Measurements from ENCODE around the gene PEX1.

The PEX1 gene

GRCh38 chr7:92523110-92523509 is 5.2 kb downstream of the PEX1 start:
- Histone ChIP-seq H3K27ac (ENCODE audit: extremely low read depth, low read depth, low read length) (no peak overlapping the region), H3K9me3 (ENCODE audit: control insufficient read depth, insufficient read depth, low read depth, low read length) (no peaks in the 10 kb centered on the region), H3K36me3 (ENCODE audit: control insufficient read depth in 2 of 2, insufficient read depth in 1 of 2, low read length in 2 of 2) (peaks cover 18 to 20% of the 10 kb centered on the region in 2 experiments), H3K4me1 (ENCODE audit: control insufficient read depth, insufficient read depth, low read length) (peaks cover 7% of the 10 kb centered on the region; the same call in 1 of the 2 replicates), H3K4me3 (ENCODE audit: low read depth, low read length) (no peak overlapping the region)
- TF ChIP-seq HIC1 (tag by site-specific recombination; IDR thresholded peaks at IDR 0.05) (no peak), HOXA7 (CRISPR knock-in tag; IDR thresholded peaks at IDR 0.05; ENCODE audit: borderline replicate concordance) (no peak), ZNF623 (tag by site-specific recombination; IDR thresholded peaks at IDR 0.05) (no peak), ZNF585B (tag by site-specific recombination; IDR thresholded peaks at IDR 0.05) (no peak), ZNF48 (tag by site-specific recombination; IDR thresholded peaks at IDR 0.05) (no peak), HOXC10 (CRISPR knock-in tag; IDR thresholded peaks at IDR 0.05) (no peak), ZNF792 (tag by site-specific recombination; IDR thresholded peaks at IDR 0.05) (no peak), YY2 (tag by site-specific recombination; IDR thresholded peaks at IDR 0.05) (no peak), ZNF514 (tag by site-specific recombination; IDR thresholded peaks at IDR 0.05) (no peak), ZNF133 (tag by site-specific recombination; IDR thresholded peaks at IDR 0.05) (no peak), ZNF37A (tag by site-specific recombination; IDR thresholded peaks at IDR 0.05) (no peak), ZBTB11 (tag by site-specific recombination; conservative IDR thresholded peaks at IDR 0.05; ENCODE audit: low read depth) (no peak)
- TF ChIP-seq, protein P1, sequence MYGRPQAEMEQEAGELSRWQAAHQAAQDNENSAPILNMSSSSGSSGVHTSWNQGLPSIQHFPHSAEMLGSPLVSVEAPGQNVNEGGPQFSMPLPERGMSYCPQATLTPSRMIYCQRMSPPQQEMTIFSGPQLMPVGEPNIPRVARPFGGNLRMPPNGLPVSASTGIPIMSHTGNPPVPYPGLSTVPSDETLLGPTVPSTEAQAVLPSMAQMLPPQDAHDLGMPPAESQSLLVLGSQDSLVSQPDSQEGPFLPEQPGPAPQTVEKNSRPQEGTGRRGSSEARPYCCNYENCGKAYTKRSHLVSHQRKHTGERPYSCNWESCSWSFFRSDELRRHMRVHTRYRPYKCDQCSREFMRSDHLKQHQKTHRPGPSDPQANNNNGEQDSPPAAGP (tag by site-specific recombination; IDR thresholded peaks at IDR 0.05) = no peak
- POLR2A ChIA-PET = no interaction called here
- CTCF ChIA-PET = no interaction called here

- ChIA-PET CTCF (no interaction called here), POLR2A (no interaction called here)
- Histone ChIP-seq H3K27ac (ENCODE audit: extremely low read depth, low read depth, low read length) (no peak overlapping the region), H3K4me3 (ENCODE audit: low read depth, low read length) (no peak overlapping the region), H3K4me1 (ENCODE audit: control insufficient read depth, insufficient read depth, low read length) (no peaks in the 10 kb centered on the region), H3K9me3 (ENCODE audit: control insufficient read depth, insufficient read depth, low read depth, low read length) (no peaks in the 10 kb centered on the region), H3K36me3 (ENCODE audit: control insufficient read depth in 2 of 2, insufficient read depth in 1 of 2, low read length in 2 of 2) (peaks cover 34 to 35% of the 10 kb centered on the region in 2 experiments)
- TF ChIP-seq ZNF302 (tag by site-specific recombination; IDR thresholded peaks at IDR 0.05; ENCODE audit: low read depth) (no peak), ZNF366 (tag by site-specific recombination; conservative IDR thresholded peaks at IDR 0.05) (no peak), ZNF792 (tag by site-specific recombination; IDR thresholded peaks at IDR 0.05) (no peak), KLF8 (tag by site-specific recombination; IDR thresholded peaks at IDR 0.05) (no peak), ZNF398 (tag by site-specific recombination; IDR thresholded peaks at IDR 0.05) (no peak), ZNF48 (tag by site-specific recombination; IDR thresholded peaks at IDR 0.05) (no peak), ZNF280C (tag by site-specific recombination; IDR thresholded peaks at IDR 0.05) (no peak), ZSCAN23 (tag by site-specific recombination; IDR thresholded peaks at IDR 0.05) (no peak), ZNF266 (tag by site-specific recombination; IDR thresholded peaks at IDR 0.05; ENCODE audit: low read depth) (no peak), SP3 (tag by site-specific recombination; IDR thresholded peaks at IDR 0.05) (no peak), ZNF571 (tag by site-specific recombination; IDR thresholded peaks at IDR 0.05) (no peak)
- TF ChIP-seq, protein P2, sequence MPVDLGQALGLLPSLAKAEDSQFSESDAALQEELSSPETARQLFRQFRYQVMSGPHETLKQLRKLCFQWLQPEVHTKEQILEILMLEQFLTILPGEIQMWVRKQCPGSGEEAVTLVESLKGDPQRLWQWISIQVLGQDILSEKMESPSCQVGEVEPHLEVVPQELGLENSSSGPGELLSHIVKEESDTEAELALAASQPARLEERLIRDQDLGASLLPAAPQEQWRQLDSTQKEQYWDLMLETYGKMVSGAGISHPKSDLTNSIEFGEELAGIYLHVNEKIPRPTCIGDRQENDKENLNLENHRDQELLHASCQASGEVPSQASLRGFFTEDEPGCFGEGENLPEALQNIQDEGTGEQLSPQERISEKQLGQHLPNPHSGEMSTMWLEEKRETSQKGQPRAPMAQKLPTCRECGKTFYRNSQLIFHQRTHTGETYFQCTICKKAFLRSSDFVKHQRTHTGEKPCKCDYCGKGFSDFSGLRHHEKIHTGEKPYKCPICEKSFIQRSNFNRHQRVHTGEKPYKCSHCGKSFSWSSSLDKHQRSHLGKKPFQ (tag by site-specific recombination; IDR thresholded peaks at IDR 0.05) = no peak
Measured at GRCh38 chr7:92520024-92520423, 8.3 kb downstream of the PEX1 start.
